Activated T-cell treated with anti-CD3 and anti-CD28 coated beads, Interleukin-2, amount 50 U/mL, for 72 hours (primary cell): ENCODE measurements around the gene B4GALNT1. TPM values are rescaled to one million over a fixed set of nuclear protein-coding genes. Genes with fewer than 3 reads are reported as not detected.

Source experiments
- ATAC-seq, 2 donors: fragments of 150-1000 bp; cut with Tn5 transposase; replicated peaks in 1 of 2; 2 replicates each; pipeline ENCODE4 v1.10.0; 2021; ENCODE audit warnings: moderate library complexity in 2 of 2, mild to moderate bottlenecking in 1 of 2
- DNase-seq, 2 donors: peaks; one replicate each; pipeline ENCODE4 v3.0.0; 2021 to 2022; ENCODE audit warnings: mixed read lengths in 1 of 2
- H3K27ac Mint-ChIP-seq: one replicate; pipeline ENCODE4 v1.8.0; 2022; ENCODE audit warnings: mild to moderate bottlenecking, moderate library complexity, mixed read lengths
- H3K27me3 Mint-ChIP-seq: one replicate; pipeline ENCODE4 v1.8.0; 2022; ENCODE audit warnings: low read depth, mixed read lengths
- H3K36me3 Mint-ChIP-seq, 2 donors: one replicate each; pipeline ENCODE4 v1.8.0; 2022; ENCODE audit warnings: mixed read lengths in 2 of 2, mild to moderate bottlenecking in 1 of 2; ENCODE audit not compliant: insufficient read depth in 2 of 2
- H3K4me1 Mint-ChIP-seq: one replicate; pipeline ENCODE4 v1.8.0; 2022; ENCODE audit warnings: low read depth, mixed read lengths
- H3K4me3 Mint-ChIP-seq, 2 donors: one replicate each; pipeline ENCODE4 v1.8.0; 2022; ENCODE audit warnings: mild to moderate bottlenecking in 2 of 2, mixed read lengths in 2 of 2, moderate library complexity in 2 of 2
- H3K9me3 Mint-ChIP-seq, 2 donors: one replicate each; pipeline ENCODE4 v1.8.0; 2022; ENCODE audit warnings: mixed read lengths in 2 of 2
- total RNA-seq, 2 donors: library from RNA; stranded (reverse); gene quantifications; one replicate each; pipeline ENCODE4 v1.2.3, GENCODE V29; 2022

B4GALNT1 gene
- total RNA-seq, 2 donors from 2014 or later: 2.5 to 3.8 TPM

GRCh38 chr12:57614178-57614947 lies 18.6 kb downstream of the B4GALNT1 start:
- H3K9me3 Mint-ChIP-seq: no peaks in the 10 kb centered on the region
- peaks cover 16% of the 10 kb centered on the region for H3K4me1 Mint-ChIP-seq
- peaks cover 51% of the 10 kb centered on the region for H3K27me3 Mint-ChIP-seq
- ATAC-seq: no peak
- DNase-seq: no peak
- H3K36me3 Mint-ChIP-seq: no peaks in the 10 kb centered on the region
- H3K4me3 Mint-ChIP-seq: no peak overlapping the region
- H3K27ac Mint-ChIP-seq: no peak overlapping the region

GRCh38 chr12:57613427-57614109 lies 19.4 kb downstream of the B4GALNT1 start:
- H3K36me3 Mint-ChIP-seq: no peaks in the 10 kb centered on the region
- H3K4me3 Mint-ChIP-seq: no peak overlapping the region
- peaks cover 10% of the 10 kb centered on the region for H3K4me1 Mint-ChIP-seq
- no peaks in the 10 kb centered on the region for H3K9me3 Mint-ChIP-seq
- no peak overlapping the region for H3K27ac Mint-ChIP-seq
- ATAC-seq: no peak
- no peak for DNase-seq
- peaks cover 43% of the 10 kb centered on the region for H3K27me3 Mint-ChIP-seq

- Mint-ChIP-seq H3K4me1 (peaks cover 10% of the 10 kb centered on the region), H3K36me3 (no peaks in the 10 kb centered on the region), H3K27ac (no peak overlapping the region), H3K27me3 (peaks cover 39% of the 10 kb centered on the region), H3K4me3 (peak overlapping the region in 1 of 2 donors; percentile 74), H3K9me3 (no peaks in the 10 kb centered on the region)
- ATAC-seq (no peak), DNase-seq (no peak)
Measured at GRCh38 chr12:57612711-57613426, 20.1 kb downstream of the B4GALNT1 start.

- H3K27ac Mint-ChIP-seq: no peak overlapping the region
- ATAC-seq (no peak), DNase-seq (no peak)
- H3K9me3 Mint-ChIP-seq: no peaks in the 10 kb centered on the region
- peak overlapping the region; percentile 27 to 74 for H3K4me3 Mint-ChIP-seq
- peaks cover 31% of the 10 kb centered on the region for H3K27me3 Mint-ChIP-seq
- peaks cover 10% of the 10 kb centered on the region for H3K4me1 Mint-ChIP-seq
- H3K36me3 Mint-ChIP-seq: no peaks in the 10 kb centered on the region
Measured at GRCh38 chr12:57611827-57612710, 20.9 kb downstream of the B4GALNT1 start.

GRCh38 chr12:57611108-57611826 lies 21.7 kb downstream of the B4GALNT1 start, which contains the start of gene ARHGEF25:
Gene ARHGEF25 (plus strand): TSS chr12:57611435. CDS start chr12:57611895, 460 bp downstream.
- Mint-ChIP-seq H3K4me3 (peak within 1 kb of the TSS; percentile 36 to 83), H3K27me3 (peaks cover 23% of the 10 kb centered on the region)
- DNase-seq: peak; percentile 57 to 58

GRCh38 chr12:57610554-57611107 lies 22.4 kb downstream of the B4GALNT1 start:
- Mint-ChIP-seq H3K27me3 (peaks cover 21% of the 10 kb centered on the region), H3K27ac (no peak overlapping the region), H3K36me3 (no peaks in the 10 kb centered on the region), H3K4me3 (peak overlapping the region; percentile 36 to 83), H3K4me1 (peaks cover 13% of the 10 kb centered on the region), H3K9me3 (no peaks in the 10 kb centered on the region)
- DNase-seq (peak in 1 of 2 donors; percentile 11), ATAC-seq (no peak)

More at GRCh38 chr12:57611108-57611826, 21.7 kb downstream of the B4GALNT1 start, which contains the start of gene ARHGEF25:
- no peaks in the 10 kb centered on the region for H3K36me3 Mint-ChIP-seq
- no peaks in the 10 kb centered on the region for H3K9me3 Mint-ChIP-seq
- no peak within 1 kb of the TSS for H3K27ac Mint-ChIP-seq
- H3K4me1 Mint-ChIP-seq: peaks cover 10% of the 10 kb centered on the region
- peak; percentile 86 to 89 for ATAC-seq

- H3K4me3 Mint-ChIP-seq: peak overlapping the region; percentile 36 to 83
- H3K36me3 Mint-ChIP-seq: no peaks in the 10 kb centered on the region
- H3K27ac Mint-ChIP-seq: no peak overlapping the region
Measured at GRCh38 chr12:57609781-57610553, 23.0 kb downstream of the B4GALNT1 start.

GRCh38 chr12:57609101-57609780 lies 23.8 kb downstream of the B4GALNT1 start:
- peaks cover 21% of the 10 kb centered on the region for H3K27me3 Mint-ChIP-seq
- H3K36me3 Mint-ChIP-seq: no peaks in the 10 kb centered on the region
- ATAC-seq: no peak
- no peak overlapping the region for H3K27ac Mint-ChIP-seq
- DNase-seq: no peak
- H3K9me3 Mint-ChIP-seq: no peaks in the 10 kb centered on the region
- no peak overlapping the region for H3K4me3 Mint-ChIP-seq
- H3K4me1 Mint-ChIP-seq: peaks cover 16% of the 10 kb centered on the region

More at GRCh38 chr12:57609781-57610553, 23.0 kb downstream of the B4GALNT1 start:
- Mint-ChIP-seq H3K27me3 (peaks cover 21% of the 10 kb centered on the region), H3K4me1 (peaks cover 16% of the 10 kb centered on the region), H3K9me3 (no peaks in the 10 kb centered on the region)
- DNase-seq: no peak
- ATAC-seq: no peak

- H3K27me3 Mint-ChIP-seq: peaks cover 12% of the 10 kb centered on the region
- H3K9me3 Mint-ChIP-seq: no peaks in the 10 kb centered on the region
- H3K4me1 Mint-ChIP-seq: peaks cover 23% of the 10 kb centered on the region
- DNase-seq: no peak
- no peak overlapping the region for H3K4me3 Mint-ChIP-seq
- ATAC-seq: no peak
- H3K27ac Mint-ChIP-seq: no peak overlapping the region
- H3K36me3 Mint-ChIP-seq: no peaks in the 10 kb centered on the region
Measured at GRCh38 chr12:57607958-57608663, 24.9 kb downstream of the B4GALNT1 start.

- DNase-seq (no peak), ATAC-seq (no peak)
- Mint-ChIP-seq H3K9me3 (peaks cover 0 to 1% of the 10 kb centered on the region in 2 donors), H3K27ac (peak overlapping the region; percentile 74), H3K27me3 (no peaks in the 10 kb centered on the region), H3K4me3 (no peak overlapping the region), H3K36me3 (peaks cover 0 to 2% of the 10 kb centered on the region in 2 donors), H3K4me1 (peaks cover 29% of the 10 kb centered on the region)
Measured at GRCh38 chr12:57606821-57607220, 26.2 kb downstream of the B4GALNT1 start.
